Esophagus mucosa (tissue), 1 donor: ENCODE results near the gene KRTAP5-3. TPM values are rescaled to one million over a fixed set of nuclear protein-coding genes. Genes with fewer than 3 reads are reported as not detected.

Experiments used
- ATAC-seq: fragments of 200-7000 bp; cut with Tn5 transposase; one replicate; pipeline ENCODE4 v1.9.1; 2020
- total RNA-seq: library from RNA; stranded (reverse); gene quantifications from one replicate; pipeline ENCODE4 v1.2.4, GENCODE V29; 2023
- donor health status: DM: yes; HTN: yes; CAD: no.

The KRTAP5-3 gene
- total RNA-seq, 1 donor from 2014 or later: not detected

DNA sequence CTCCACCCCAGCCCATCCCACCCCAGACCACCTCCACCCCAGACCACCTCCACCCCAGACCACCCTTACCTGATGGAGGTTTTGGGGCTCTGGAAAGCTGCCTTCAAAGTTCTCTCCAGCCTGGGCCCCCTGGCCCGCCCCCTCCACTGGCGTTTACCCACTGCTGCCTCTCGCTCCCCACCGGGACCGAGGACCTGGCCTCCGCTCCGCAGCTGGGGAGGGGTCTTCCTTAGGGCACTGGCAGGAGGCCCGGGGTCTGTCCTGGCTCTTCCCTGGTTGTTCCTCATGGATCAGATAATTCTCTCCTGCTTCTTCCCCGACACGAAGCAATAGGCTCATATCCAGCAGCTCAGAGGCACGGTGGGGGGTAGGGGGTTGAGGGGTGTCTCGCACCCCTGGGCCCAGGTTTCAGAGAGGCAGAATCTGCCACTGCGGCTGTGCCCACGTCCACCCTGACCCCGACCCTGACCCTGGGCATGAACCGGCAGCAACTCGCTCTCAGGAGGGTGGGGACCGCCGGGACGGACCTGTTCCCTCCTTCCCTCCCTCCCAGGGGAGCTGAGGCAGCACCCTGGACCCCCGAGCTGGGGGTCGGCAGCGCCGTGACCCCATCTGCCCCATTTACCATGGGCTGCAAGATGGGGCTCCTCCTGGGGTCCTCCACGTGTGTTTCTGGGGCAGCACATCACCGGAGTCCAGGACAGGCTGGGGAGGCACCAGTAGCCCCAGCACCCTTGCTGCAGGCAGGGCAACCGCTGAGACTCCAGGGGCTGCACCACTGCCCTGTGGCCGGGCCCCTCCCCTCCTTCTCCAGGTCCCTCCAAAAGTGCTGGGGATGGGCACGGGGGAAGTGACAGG, 34.3 kb upstream of the KRTAP5-3 start:
- no peak for ATAC-seq

GRCh38 chr11:1641096-1641495, 32.8 kb upstream of the KRTAP5-3 start:
- ATAC-seq: no peak

DNA sequence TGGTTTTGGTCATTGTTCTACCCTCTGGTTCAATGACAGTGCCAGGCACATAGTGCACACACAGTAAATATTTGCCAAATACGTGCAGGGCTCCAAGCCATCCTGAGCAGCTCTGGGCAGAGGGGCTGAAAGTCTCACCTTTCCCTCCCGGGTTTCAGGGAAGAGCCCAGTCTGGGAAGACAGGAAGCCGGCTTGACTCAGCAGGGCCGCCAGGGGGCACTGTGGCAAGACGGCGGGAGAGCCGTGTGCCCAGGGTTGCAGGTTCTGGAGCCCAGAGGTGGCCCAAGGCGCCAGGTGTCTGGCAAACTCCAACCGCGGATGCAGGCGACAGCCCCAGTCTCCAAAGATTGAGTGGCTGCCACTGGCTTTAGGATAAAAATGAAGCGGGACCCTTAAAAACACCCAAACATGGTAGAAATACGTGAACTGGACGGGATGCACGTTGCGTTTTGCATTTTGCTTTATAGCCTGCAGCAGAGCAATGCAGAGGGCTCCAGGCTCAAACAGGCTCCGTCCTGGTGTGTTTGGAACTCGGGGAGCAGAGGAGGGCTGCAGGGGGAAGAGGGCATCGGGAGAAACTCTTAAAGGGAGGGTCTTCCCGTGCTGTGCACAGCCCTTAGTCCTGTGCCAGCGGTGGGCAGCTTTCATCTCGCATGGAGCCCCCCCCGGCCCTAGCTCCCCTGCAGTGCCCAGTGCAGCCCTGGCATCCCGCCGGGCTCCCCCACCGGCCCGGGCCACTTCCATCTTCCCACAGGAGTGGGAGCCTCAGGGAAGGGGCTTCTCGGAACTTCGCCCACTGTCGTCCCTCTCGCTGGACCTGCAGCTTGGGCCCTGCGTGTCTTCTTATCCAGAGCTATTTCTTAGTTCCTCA, 32.0 kb upstream of the KRTAP5-3 start:
- ATAC-seq: peak; percentile 69

DNA sequence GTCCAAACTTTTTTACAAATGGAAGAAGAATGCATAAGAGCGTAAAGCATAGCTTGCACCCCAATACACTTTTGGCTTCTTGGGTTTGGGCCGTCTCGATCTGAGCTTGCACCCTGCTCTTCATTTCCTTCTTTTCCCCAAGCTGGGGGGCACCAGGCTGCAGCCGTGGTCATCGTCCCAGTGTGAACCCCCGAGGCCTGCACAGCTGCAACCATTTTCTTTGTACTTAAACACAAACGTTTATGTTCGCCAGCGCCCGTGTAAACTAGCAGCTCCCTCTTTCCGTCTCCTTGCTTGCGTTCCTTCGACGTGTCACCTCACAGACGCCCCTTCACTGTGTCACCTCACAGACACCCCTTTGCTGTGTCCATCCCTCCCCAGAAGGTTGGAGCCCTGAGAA, 31.4 kb upstream of the KRTAP5-3 start:
- no peak for ATAC-seq

GRCh38 chr11:1639102-1639620, 30.9 kb upstream of the KRTAP5-3 start:
- ATAC-seq: peak; percentile 21

- no peak for ATAC-seq
These were observed 30.1 kb upstream of the KRTAP5-3 start for GRCh38 chr11:1638344-1638743.

DNA sequence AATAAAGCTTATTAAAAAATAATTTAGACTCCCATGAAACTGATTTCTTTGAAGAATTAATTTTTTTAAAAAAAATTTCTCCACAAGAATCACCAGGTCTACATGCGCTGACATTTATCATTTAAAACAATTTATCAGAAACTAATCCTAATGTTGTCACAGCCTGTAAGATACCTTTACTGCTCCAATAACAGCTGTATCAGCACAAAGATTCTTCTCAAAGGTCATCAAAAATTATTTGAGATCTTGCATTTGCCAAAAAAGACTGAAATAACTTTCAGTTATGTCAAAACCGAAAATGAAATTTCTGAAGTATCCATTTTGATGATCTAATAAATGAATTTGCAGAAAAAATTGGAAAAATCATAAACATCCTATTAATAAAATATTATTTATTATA, 29.4 kb upstream of the KRTAP5-3 start:
- no peak for ATAC-seq

GRCh38 chr11:1636291-1636950, 28.2 kb upstream of the KRTAP5-3 start:
- no peak for ATAC-seq

- no peak for ATAC-seq
These were observed 25.6 kb upstream of the KRTAP5-3 start for GRCh38 chr11:1633864-1634263.

DNA sequence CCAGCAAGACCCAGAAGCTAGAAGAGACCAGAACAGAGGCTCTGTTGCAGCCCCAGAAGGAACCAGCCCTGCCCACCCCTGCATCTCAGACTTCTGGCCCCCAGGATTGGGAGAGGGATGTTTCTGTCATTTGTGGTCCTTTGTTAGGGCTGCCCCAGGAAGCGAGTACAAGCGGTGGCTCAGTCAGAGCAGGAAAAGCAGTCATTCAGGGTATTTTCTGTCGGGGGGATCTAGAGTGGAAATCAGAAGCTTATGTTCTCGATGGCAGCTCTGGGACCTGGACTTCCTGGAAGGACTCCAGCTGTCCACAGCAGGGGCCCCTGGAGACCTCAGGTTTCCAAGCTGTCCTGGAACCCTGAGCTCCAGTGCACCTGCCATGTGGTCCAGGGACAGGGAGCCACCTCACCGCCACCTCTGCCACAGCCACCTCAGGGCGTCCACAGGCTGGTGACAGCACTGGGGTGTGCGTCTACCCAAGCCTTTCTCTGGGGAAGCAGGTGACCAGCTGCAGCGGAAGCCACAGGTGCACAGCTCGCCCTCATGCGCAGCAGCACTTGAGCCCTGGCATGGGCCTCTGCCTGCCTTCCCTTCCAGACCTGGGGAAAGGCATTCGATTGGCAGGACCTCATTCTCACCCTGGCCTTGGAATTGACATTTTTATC, 23.9 kb upstream of the KRTAP5-3 start:
- no peak for ATAC-seq

GRCh38 chr11:1631066-1631568, 22.9 kb upstream of the KRTAP5-3 start:
- ATAC-seq: no peak

DNA sequence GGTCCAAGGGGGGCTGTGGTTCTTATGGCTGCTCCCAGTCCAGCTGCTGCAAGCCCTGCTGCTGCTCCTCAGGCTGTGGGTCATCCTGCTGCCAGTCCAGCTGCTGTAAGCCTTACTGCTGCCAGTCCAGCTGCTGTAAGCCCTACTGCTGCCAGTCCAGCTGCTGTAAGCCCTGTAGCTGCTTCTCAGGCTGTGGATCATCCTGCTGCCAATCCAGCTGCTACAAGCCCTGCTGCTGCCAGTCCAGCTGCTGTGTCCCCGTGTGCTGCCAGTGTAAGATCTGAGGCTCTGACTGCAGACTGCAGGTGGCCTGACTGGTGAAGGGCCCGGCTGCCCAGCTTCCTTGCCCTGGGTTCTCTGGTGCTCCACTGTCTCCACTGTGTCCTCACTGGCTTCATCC, 22.0 kb upstream of the KRTAP5-3 start:
- ATAC-seq: no peak

DNA sequence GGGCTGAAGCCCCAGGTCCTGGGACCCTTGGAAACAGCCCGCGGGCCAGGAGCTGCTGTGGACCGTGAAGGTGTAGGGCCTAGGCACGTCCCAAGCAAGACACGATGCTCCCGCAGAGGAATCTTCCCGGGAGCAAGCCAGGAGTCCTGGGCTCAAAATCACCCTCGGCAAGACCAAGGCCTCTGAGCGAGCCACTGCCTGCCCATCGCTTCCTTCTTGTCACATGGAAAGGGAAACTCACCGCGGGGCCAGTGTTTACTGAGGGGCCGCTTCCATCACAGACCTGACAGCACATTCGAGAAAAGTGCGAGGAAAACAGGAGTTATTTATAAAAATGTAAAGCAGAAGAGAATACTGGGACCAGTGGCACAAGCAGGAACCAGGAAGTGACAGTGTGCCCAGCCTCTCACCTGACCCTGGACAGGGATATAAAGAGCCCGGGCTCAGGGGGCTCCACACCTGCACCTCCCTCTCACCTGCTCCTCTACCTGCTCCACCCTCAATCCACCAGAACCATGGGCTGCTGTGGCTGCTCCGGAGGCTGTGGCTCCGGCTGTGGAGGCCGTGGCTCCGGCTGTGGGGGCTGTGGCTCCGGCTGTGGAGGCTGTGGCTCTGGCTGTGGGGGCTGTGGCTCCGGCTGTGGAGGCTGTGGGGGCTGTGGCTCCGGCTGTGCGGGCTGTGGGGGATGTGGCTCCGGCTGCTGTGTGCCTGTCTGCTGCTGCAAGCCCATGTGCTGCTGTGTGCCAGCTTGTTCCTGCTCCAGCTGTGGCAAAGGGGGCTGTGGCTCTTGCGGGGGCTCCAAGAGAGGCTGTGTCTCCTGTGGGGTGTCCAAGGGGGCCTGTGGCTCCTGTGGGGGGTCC, 21.3 kb upstream of the KRTAP5-3 start, which contains the start of gene KRTAP5-5:
Gene KRTAP5-5 (plus strand): TSS at position 450 of the 860 bp plus-strand sequence. CDS start 66 bp downstream, at position 516.
- no peak for ATAC-seq

- peak; percentile 78 for ATAC-seq
These were observed 20.5 kb upstream of the KRTAP5-3 start for GRCh38 chr11:1628506-1629325.

GRCh38 chr11:1625541-1625940, 17.3 kb upstream of the KRTAP5-3 start:
- ATAC-seq: no peak

- no peak for ATAC-seq
These were observed 16.4 kb upstream of the KRTAP5-3 start for GRCh38 chr11:1624621-1625020.

DNA sequence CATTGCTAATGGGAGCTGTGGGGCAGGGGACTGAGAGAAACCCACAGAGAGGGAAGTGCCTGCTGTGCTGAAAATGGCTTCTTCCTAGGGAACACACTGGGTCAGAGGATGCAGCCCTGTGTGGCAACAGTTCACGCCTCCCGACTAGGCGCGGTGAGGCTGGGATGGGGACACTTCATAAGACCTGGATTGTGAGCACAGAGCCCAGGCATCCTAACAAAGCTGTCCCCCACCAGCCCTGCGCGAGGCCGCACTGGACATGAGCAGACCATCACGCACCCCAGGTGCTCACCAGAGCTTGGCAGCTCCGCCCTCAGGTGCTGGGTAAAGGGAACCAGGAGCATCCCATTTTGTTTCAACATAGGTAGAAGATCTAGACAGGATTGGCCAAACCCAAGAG, 15.5 kb upstream of the KRTAP5-3 start:
- ATAC-seq: no peak

GRCh38 chr11:1622086-1622485, 13.8 kb upstream of the KRTAP5-3 start, which contains the start of gene KRTAP5-4:
Gene KRTAP5-4, minus strand, starts transcription at chr11:1622138. Its CDS starts 45 bp downstream, at chr11:1622093.
- no peak for ATAC-seq

- ATAC-seq: peak; percentile 47
These were observed 11.2 kb upstream of the KRTAP5-3 start for GRCh38 chr11:1619449-1619848.

DNA sequence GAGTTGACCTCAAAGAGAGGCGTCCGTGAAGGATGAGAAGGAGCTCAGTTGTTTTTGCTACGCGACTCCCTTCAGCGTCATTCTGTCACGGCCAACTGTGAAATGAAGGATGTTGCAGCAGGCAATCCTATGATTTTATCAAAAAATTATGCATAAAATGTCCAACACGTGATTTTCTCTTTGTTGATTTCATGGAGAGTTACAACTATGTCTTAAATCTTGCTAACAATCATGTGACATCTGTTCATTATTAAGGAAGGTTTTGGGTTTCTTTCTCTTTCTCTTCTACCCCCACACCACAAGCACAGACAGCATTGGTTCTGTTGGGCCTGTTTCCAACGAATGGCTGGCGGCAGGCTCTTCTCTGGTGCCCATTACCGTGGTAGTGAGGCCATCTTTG, 10.0 kb upstream of the KRTAP5-3 start:
- ATAC-seq: no peak
